HepG2 (cell line): ENCODE data around the gene GAPT. TPM values are rescaled to one million over a fixed set of nuclear protein-coding genes. Genes with fewer than 3 reads are reported as not detected.

Experiments used
- CENPX ChIP-seq: sonication (generic); formaldehyde crosslinking; IDR thresholded peaks from 2 replicates; pipeline ENCODE4 v1.9.0; 2021; ENCODE audit warnings: mild to moderate bottlenecking, missing genetic modification reagents, moderate library complexity
- GLMP ChIP-seq: sonication (generic); formaldehyde crosslinking; IDR thresholded peaks from 2 replicates; pipeline ENCODE4 v1.9.0; 2021; ENCODE audit warnings: missing genetic modification reagents, mild to moderate bottlenecking, borderline replicate concordance
- HNF4A ChIP-seq: sonication (generic); formaldehyde crosslinking; IDR thresholded peaks from 2 replicates; pipeline ENCODE4 v1.4.0; 2020; ENCODE audit warnings: missing genetic modification reagents
- ISL2 ChIP-seq: sonication (generic); formaldehyde crosslinking; IDR thresholded peaks from 2 replicates; pipeline ENCODE4 v1.5.0; 2020; ENCODE audit warnings: missing genetic modification reagents
- MYNN ChIP-seq: sonication (generic); formaldehyde crosslinking; IDR thresholded peaks from 2 replicates; pipeline ENCODE4 v1.4.0; 2020; ENCODE audit warnings: mild to moderate bottlenecking, low read depth, missing genetic modification reagents
- PHF8 ChIP-seq: sonication (generic); formaldehyde crosslinking; IDR thresholded peaks from 2 replicates; pipeline ENCODE4 v1.5.0; 2020; ENCODE audit warnings: missing genetic modification reagents
- USF2 ChIP-seq, 2 experiments: sonication (generic) in 1 of 2; formaldehyde crosslinking in 1 of 2; IDR thresholded peaks; 2 replicates each; pipeline versions ENCODE4 v1.5.1 to v1.6.1; 2011 to 2020; ENCODE audit warnings: borderline replicate concordance in 1 of 2, low read depth in 1 of 2, low read length in 1 of 2, mild to moderate bottlenecking in 1 of 2, missing genetic modification reagents in 1 of 2, moderate library complexity in 1 of 2
- YEATS4 ChIP-seq: sonication (generic); formaldehyde crosslinking; IDR thresholded peaks from 2 replicates; pipeline ENCODE4 v1.4.0; 2020; ENCODE audit warnings: missing genetic modification reagents, borderline replicate concordance
- ZNF160 ChIP-seq: sonication (generic); formaldehyde crosslinking; IDR thresholded peaks from 2 replicates; pipeline ENCODE4 v1.8.0; 2022; ENCODE audit warnings: mild to moderate bottlenecking, inconsistent platforms, missing genetic modification reagents
- ZNF280D ChIP-seq: sonication (generic); formaldehyde crosslinking; IDR thresholded peaks from 2 replicates; pipeline ENCODE4 v1.5.1; 2020; ENCODE audit warnings: mild to moderate bottlenecking, missing genetic modification reagents
- ZNF33A ChIP-seq: sonication (generic); formaldehyde crosslinking; IDR thresholded peaks from 2 replicates; pipeline ENCODE4 v1.5.1; 2020; ENCODE audit warnings: missing genetic modification reagents, mild to moderate bottlenecking, moderate library complexity, borderline replicate concordance
- ZNF33B ChIP-seq: sonication (generic); formaldehyde crosslinking; IDR thresholded peaks from 2 replicates; pipeline ENCODE4 v1.5.1; 2020; ENCODE audit warnings: mild to moderate bottlenecking, missing genetic modification reagents
- ZNF567 ChIP-seq: sonication (generic); formaldehyde crosslinking; IDR thresholded peaks from 2 replicates; pipeline ENCODE4 v1.8.1; 2023; ENCODE audit warnings: mild to moderate bottlenecking, missing genetic modification reagents, borderline replicate concordance
- ZNF766 ChIP-seq: sonication (generic); formaldehyde crosslinking; IDR thresholded peaks from 2 replicates; pipeline ENCODE4 v1.5.0; 2020; ENCODE audit warnings: missing genetic modification reagents, borderline replicate concordance
- ZSCAN29 ChIP-seq: sonication (generic); formaldehyde crosslinking; conservative IDR thresholded peaks from 2 replicates; pipeline ENCODE4 v1.4.0; 2020; ENCODE audit warnings: mild to moderate bottlenecking, missing genetic modification reagents
- polyA plus RNA-seq, 8 experiments: library from polyadenylated mRNA; depleted of rRNA in 3 of 8; stranded (reverse) in 7 of 8; unstranded in 1 of 8; fragments of >200 nt; fragmentation: Illumina TruSeq in 4 of 8; extraction: Trizol in 4 of 8; gene quantifications; 2 replicates each; pipeline versions ENCODE4 v1.2.1 to v1.2.3, GENCODE V29; 2011 to 2016; ENCODE audit warnings: low read depth in 4 of 8, missing spikeins in 1 of 8, mixed read lengths in 1 of 8; ENCODE audit not compliant: insufficient read depth in 1 of 8
- total RNA-seq, 5 experiments: library from RNA; depleted of rRNA; stranded (reverse); fragments of >200 nt; fragmentation: Illumina TruSeq; extraction: Trizol; gene quantifications; 2 replicates each; pipeline ENCODE4 v1.2.3, GENCODE V29; 2016; ENCODE audit warnings: low read depth in 1 of 5
- TF ChIP-seq, protein P1 (sequence below): IDR thresholded peaks from 2 replicates; pipeline ENCODE4 v1.6.1; 2016; ENCODE audit warnings: mild to moderate bottlenecking, missing biosample characterization, missing genetic modification reagents
- TF ChIP-seq, protein P2 (sequence below): sonication (generic); formaldehyde crosslinking; IDR thresholded peaks from 2 replicates; pipeline ENCODE4 v1.5.1; 2020; ENCODE audit warnings: mild to moderate bottlenecking, missing genetic modification reagents, borderline replicate concordance

GAPT gene
- total and polyA plus RNA-seq, 2 of the 13 experiments (the other 11 are each of a cell fraction or from before 2014, with no cell fraction given): not detected

DNA sequence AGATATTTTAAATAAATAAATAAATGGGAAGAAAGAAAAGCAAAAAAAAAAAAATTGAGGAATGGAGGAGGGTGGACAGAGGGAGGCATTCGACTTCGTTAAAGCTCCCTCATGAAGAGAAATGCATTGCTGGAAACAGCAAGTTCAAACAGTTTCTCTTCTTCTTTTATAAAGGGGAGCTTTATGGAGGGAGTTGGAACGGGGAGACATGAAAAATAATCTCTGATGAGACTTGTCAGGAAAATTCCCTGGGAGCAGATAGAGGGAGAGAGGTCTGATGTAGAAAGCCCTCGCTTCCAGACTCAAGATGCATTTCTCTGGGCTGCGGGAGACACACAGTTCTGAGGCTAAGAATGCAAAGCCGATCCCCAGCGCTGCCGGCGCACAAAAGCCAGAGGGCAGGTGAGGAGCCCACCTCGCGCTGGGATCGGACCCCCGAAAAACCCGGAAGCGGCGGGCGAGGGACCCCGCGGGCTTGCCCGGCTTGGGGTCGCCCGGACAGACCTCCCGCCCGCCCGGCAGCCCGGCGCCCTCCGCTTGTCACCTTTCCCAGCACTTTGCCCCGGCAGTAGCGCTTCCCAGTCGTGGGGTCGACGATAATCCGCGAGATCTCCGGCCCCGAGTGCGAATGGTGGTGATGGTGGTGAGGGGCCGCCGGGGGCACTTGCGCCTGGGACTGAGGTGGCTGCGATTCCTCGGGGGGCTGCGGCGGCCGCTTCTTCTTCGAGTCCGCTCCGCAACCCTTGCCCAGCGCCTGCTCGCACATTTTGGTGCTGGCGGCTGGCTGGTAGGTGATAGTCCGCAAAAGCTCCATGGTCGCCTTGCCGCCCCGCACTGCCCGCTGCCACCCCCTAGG is 31.9 kb upstream of the GAPT start (continued):
- no peak for TF ChIP-seq ZNF280D
- TF ChIP-seq GLMP (CRISPR knock-in tag): no peak
- no peak for TF ChIP-seq HNF4A (CRISPR knock-in tag)
- TF ChIP-seq MYNN (CRISPR knock-in tag): no peak
- TF ChIP-seq PHF8: no peak
- TF ChIP-seq ZNF33B (CRISPR knock-in tag): no peak
- no peak for TF ChIP-seq CENPX (CRISPR knock-in tag)
- no peak for TF ChIP-seq ZSCAN29
- TF ChIP-seq, protein P1, sequence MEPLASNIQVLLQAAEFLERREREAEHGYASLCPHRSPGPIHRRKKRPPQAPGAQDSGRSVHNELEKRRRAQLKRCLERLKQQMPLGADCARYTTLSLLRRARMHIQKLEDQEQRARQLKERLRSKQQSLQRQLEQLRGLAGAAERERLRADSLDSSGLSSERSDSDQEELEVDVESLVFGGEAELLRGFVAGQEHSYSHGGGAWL (CRISPR knock-in tag): no peak
- TF ChIP-seq ISL2 (CRISPR knock-in tag): 0 out of 2 replicates have a peak, but pooled peaks have one; percentile 6
- no peak for TF ChIP-seq ZNF33A (CRISPR knock-in tag)
- TF ChIP-seq ZNF766 (CRISPR knock-in tag): 0 out of 2 replicates have a peak, but pooled peaks have one; percentile 66
- TF ChIP-seq ZNF567: no peak
- TF ChIP-seq YEATS4: no peak
- TF ChIP-seq USF2 (IDR thresholded peaks at IDR 0.05; ENCODE audit: low read depth, low read length): no peak
- no peak for TF ChIP-seq USF2 (CRISPR knock-in tag; IDR thresholded peaks at IDR 0.05; ENCODE audit: borderline replicate concordance)
- TF ChIP-seq, protein P2, sequence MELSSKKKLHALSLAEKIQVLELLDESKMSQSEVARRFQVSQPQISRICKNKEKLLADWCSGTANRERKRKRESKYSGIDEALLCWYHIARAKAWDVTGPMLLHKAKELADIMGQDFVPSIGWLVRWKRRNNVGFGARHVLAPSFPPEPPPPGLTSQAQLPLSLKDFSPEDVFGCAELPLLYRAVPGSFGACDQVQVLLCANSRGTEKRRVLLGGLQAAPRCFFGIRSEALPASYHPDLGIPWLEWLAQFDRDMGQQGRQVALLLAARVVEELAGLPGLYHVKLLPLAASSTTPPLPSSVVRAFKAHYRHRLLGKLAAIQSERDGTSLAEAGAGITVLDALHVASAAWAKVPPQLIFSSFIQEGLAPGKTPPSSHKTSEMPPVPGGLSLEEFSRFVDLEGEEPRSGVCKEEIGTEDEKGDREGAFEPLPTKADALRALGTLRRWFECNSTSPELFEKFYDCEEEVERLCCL (CRISPR knock-in tag): no peak
- no peak; the same call in 1 of the 2 replicates for TF ChIP-seq ZNF160 (CRISPR knock-in tag)
